GM18498 (cell line): ENCODE results near the gene CCN6.

ENCODE experiments used
- ATAC-seq: cut with Tn5 transposase; IDR thresholded peaks from one replicate; pipeline ENCODE4 v1.9.1; 2021; ENCODE audit warnings: mild to moderate bottlenecking, moderate library complexity; ENCODE audit not compliant: unreplicated experiment

The CCN6 gene

GRCh38 chr6:112113431-112113830 is 59.5 kb downstream of the CCN6 start:
- ATAC-seq = no peak

DNA sequence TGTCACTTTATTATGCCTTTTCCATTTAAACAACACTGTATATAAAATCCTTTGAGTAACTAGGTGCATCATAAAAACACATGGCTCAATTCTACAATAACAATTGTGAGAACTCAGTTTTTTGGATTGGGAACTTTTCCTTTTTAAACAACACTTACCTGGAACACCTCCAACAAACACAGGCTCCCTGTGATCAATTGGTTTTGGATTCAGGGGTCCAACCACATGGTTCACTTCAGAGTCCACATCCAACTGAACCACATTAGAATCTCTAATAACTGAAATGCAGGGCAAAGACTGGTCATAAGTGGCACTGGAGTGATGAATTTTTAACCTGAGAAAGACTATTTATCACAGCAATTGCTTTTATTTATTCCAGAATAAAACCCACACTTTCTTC is 60.0 kb downstream of the CCN6 start:
- ATAC-seq = no peak

- no peak for ATAC-seq
Observed at GRCh38 chr6:112114577-112115223, 60.8 kb downstream of the CCN6 start.

DNA sequence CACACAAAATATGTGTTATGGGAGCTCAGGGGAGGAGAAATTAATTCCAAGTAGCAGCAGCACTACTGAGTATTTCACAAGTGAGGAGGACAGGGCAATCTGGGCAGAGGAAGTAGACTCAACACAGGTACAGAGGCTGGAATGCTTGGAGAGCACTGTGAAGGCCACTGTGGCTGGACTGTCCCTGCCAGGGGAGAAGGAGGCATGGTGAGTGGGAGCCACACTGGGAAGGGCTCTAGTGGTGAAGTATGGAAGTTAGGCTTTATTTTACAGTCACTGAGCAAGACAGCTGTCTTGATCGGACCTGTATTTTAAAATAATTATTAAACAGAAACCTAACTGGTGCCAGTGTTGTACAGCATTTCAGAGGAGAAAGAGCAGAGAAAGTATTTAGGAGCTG is 62.3 kb downstream of the CCN6 start:
- no peak for ATAC-seq

DNA sequence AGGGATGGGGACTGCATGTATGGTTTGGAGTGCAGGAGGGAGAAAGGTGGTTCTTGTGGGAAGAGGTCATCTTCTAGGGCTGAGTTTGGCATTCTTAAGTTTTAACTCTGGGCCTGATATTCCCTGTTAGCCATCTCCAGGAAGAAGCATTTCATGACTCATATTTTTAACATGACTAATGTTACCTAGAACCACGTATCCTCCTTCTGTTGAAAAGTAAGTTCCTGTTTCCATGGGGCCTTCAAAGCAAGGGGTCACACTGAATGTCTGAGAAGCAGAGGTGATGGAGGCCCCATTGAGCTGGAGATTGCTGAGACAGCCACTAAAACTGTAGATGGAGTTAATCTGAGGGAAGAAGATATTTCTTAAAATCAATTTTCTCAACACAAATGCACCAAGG is 63.6 kb downstream of the CCN6 start:
- ATAC-seq = no peak

- no peak for ATAC-seq
Observed at GRCh38 chr6:112118034-112118433, 64.1 kb downstream of the CCN6 start.
